Mesendoderm (in vitro differentiated cells): ENCODE data around the gene SLC5A11.

Source experiments
- DNase-seq: peaks from one replicate; pipeline ENCODE4 v3.0.0; 2013
- H2AK5ac ChIP-seq: 2 replicates; pipeline ENCODE4 v1.6.1; 2013; ENCODE audit warnings: low read length, inconsistent platforms
- H2BK120ac ChIP-seq: 2 replicates; pipeline ENCODE4 v1.6.1; 2013; ENCODE audit warnings: low read depth, mild to moderate bottlenecking, low read length, moderate library complexity, mixed read lengths
- H2BK15ac ChIP-seq: replicated peaks from 2 replicates; pipeline ENCODE4 v1.6.1; 2013; ENCODE audit warnings: low read depth, mild to moderate bottlenecking, moderate library complexity
- H2BK5ac ChIP-seq: 2 replicates; pipeline ENCODE4 v1.6.1; 2013; ENCODE audit warnings: low read length, inconsistent platforms
- H3K18ac ChIP-seq: 2 replicates; pipeline ENCODE4 v1.6.1; 2013; ENCODE audit warnings: mild to moderate bottlenecking, low read length, mixed read lengths
- H3K23ac ChIP-seq: one replicate; pipeline ENCODE4 v1.6.1; 2013; ENCODE audit warnings: low read length
- H3K27ac ChIP-seq: 2 replicates; pipeline ENCODE4 v1.5.1; 2013; ENCODE audit warnings: low read depth, mild to moderate bottlenecking, inconsistent platforms, low read length, moderate library complexity
- H3K27me3 ChIP-seq: 2 replicates; pipeline ENCODE4 v1.6.1; 2013; ENCODE audit warnings: low read length, control low read depth, mild to moderate bottlenecking, inconsistent platforms; ENCODE audit not compliant: insufficient read depth, poor library complexity
- H3K36me3 ChIP-seq: 2 replicates; pipeline ENCODE4 v1.6.1; 2013; ENCODE audit warnings: low read length, inconsistent platforms; ENCODE audit not compliant: control insufficient read depth, insufficient read depth
- H3K4ac ChIP-seq: one replicate; pipeline ENCODE4 v1.6.1; 2013; ENCODE audit warnings: low read depth, mild to moderate bottlenecking, low read length, moderate library complexity
- H3K4me1 ChIP-seq: 2 replicates; pipeline ENCODE4 v1.6.1; 2013; ENCODE audit warnings: low read depth, low read length, inconsistent platforms; ENCODE audit not compliant: control insufficient read depth
- H3K4me2 ChIP-seq: 2 replicates; pipeline ENCODE4 v1.6.1; 2013; ENCODE audit warnings: low read length
- H3K4me3 ChIP-seq: 2 replicates; pipeline ENCODE4 v1.5.1; 2013; ENCODE audit warnings: mild to moderate bottlenecking, low read length
- H3K56ac ChIP-seq: one replicate; pipeline ENCODE4 v1.6.1; 2013; ENCODE audit warnings: low read length
- H3K79me1 ChIP-seq: 2 replicates; pipeline ENCODE4 v1.6.1; 2013; ENCODE audit warnings: low read length, inconsistent platforms
- H3K79me2 ChIP-seq: 2 replicates; pipeline ENCODE4 v1.6.1; 2013; ENCODE audit warnings: mild to moderate bottlenecking, low read length; ENCODE audit not compliant: control insufficient read depth, insufficient read depth
- H3K9ac ChIP-seq: 2 replicates; pipeline ENCODE4 v1.6.1; 2013; ENCODE audit warnings: low read length, inconsistent platforms
- H4K5ac ChIP-seq: one replicate; pipeline ENCODE4 v1.6.1; 2013; ENCODE audit warnings: low read length
- H4K8ac ChIP-seq: one replicate; pipeline ENCODE4 v1.6.1; 2013; ENCODE audit warnings: low read depth, mild to moderate bottlenecking, control low read depth, low read length, moderate library complexity
- WGBS: extraction: QIAGEN DNeasy Blood & Tissue Kit; methylation state at CpG from one replicate; pipeline ENCODE4 v1.1.7; 2013; ENCODE audit warnings: low lambda C conversion rate, missing lambda C conversion rate; ENCODE audit not compliant: insufficient coverage; ENCODE audit errors: extremely low coverage; 5-methylcytosine and 5-hydroxymethylcytosine counted together

Gene SLC5A11

GRCh38 chr16:24915576-24915975 is 69.8 kb downstream of the SLC5A11 start:
- Histone ChIP-seq H3K27me3 (no peaks in the 10 kb centered on the region), H3K18ac (no peak overlapping the region), H2BK5ac (no peak overlapping the region), H3K79me2 (no peaks in the 10 kb centered on the region), H3K4me2 (no peak overlapping the region), H3K4me1 (no peaks in the 10 kb centered on the region), H4K5ac (no peak overlapping the region), H4K8ac (no peak overlapping the region), H3K23ac (no peak overlapping the region), H2AK5ac (no peak overlapping the region), H3K4me3 (no peak overlapping the region), H2BK120ac (no peak overlapping the region), H3K4ac (no peak overlapping the region), H3K9ac (no peak overlapping the region), H3K27ac (no peak overlapping the region), H3K56ac (no peak overlapping the region), H2BK15ac (no peak overlapping the region), H3K79me1 (no peaks in the 10 kb centered on the region), H3K36me3 (no peaks in the 10 kb centered on the region)
- DNase-seq, result no peak
- WGBS, result no CpG with 5 or more reads among the region's 8 CpGs

- Histone ChIP-seq H3K56ac (no peak overlapping the region), H2BK120ac (no peak overlapping the region), H3K4ac (no peak overlapping the region), H3K4me1 (no peaks in the 10 kb centered on the region), H3K9ac (no peak overlapping the region), H3K27ac (no peak overlapping the region), H3K27me3 (no peaks in the 10 kb centered on the region), H3K36me3 (no peaks in the 10 kb centered on the region), H2AK5ac (no peak overlapping the region), H3K18ac (no peak overlapping the region), H3K4me3 (no peak overlapping the region), H3K4me2 (no peak overlapping the region), H3K79me1 (no peaks in the 10 kb centered on the region), H2BK5ac (no peak overlapping the region), H3K79me2 (no peaks in the 10 kb centered on the region), H3K23ac (no peak overlapping the region), H2BK15ac (no peak overlapping the region), H4K5ac (no peak overlapping the region), H4K8ac (no peak overlapping the region)
- WGBS, result no CpG with 5 or more reads among the region's 6 CpGs
- DNase-seq, result no peak
Observed at GRCh38 chr16:24917236-24917635, 71.5 kb downstream of the SLC5A11 start.

GRCh38 chr16:24917891-24918290 is 72.1 kb downstream of the SLC5A11 start:
- no peak overlapping the region for H2BK5ac ChIP-seq
- H3K79me1 ChIP-seq, result no peaks in the 10 kb centered on the region
- H3K4me2 ChIP-seq, result no peak overlapping the region
- H3K4ac ChIP-seq, result no peak overlapping the region
- no peak overlapping the region for H3K9ac ChIP-seq
- H3K27ac ChIP-seq, result no peak overlapping the region
- H2AK5ac ChIP-seq, result no peak overlapping the region
- no peak overlapping the region for H3K23ac ChIP-seq
- no peak overlapping the region for H3K18ac ChIP-seq
- no peak overlapping the region for H2BK120ac ChIP-seq
- no peaks in the 10 kb centered on the region for H3K27me3 ChIP-seq
- WGBS, result no CpG with 5 or more reads among the region's 5 CpGs
- no peaks in the 10 kb centered on the region for H3K4me1 ChIP-seq
- no peak for DNase-seq
- no peak overlapping the region for H4K5ac ChIP-seq
- H4K8ac ChIP-seq, result no peak overlapping the region
- no peak overlapping the region for H3K4me3 ChIP-seq
- no peak overlapping the region for H3K56ac ChIP-seq
- H3K36me3 ChIP-seq, result no peaks in the 10 kb centered on the region
- H3K79me2 ChIP-seq, result no peaks in the 10 kb centered on the region
- no peak overlapping the region for H2BK15ac ChIP-seq

GRCh38 chr16:24918641-24919040 is 72.9 kb downstream of the SLC5A11 start:
- Histone ChIP-seq H2BK15ac (no peak overlapping the region), H3K27ac (no peak overlapping the region)

GRCh38 chr16:24919536-24919935 is 73.8 kb downstream of the SLC5A11 start:
- Histone ChIP-seq H3K27ac (no peak overlapping the region), H3K4me1 (no peaks in the 10 kb centered on the region), H3K27me3 (no peaks in the 10 kb centered on the region), H3K4me2 (no peak overlapping the region), H4K5ac (no peak overlapping the region), H3K4ac (no peak overlapping the region), H3K18ac (no peak overlapping the region), H2BK120ac (no peak overlapping the region), H2BK15ac (no peak overlapping the region), H4K8ac (no peak overlapping the region), H3K79me2 (no peaks in the 10 kb centered on the region), H3K9ac (no peak overlapping the region), H2BK5ac (no peak overlapping the region), H3K79me1 (no peaks in the 10 kb centered on the region), H2AK5ac (no peak overlapping the region), H3K56ac (no peak overlapping the region), H3K36me3 (no peaks in the 10 kb centered on the region), H3K4me3 (no peak overlapping the region), H3K23ac (no peak overlapping the region)
- DNase-seq, result no peak
- no CpG with 5 or more reads among the region's 8 CpGs for WGBS

More at GRCh38 chr16:24918641-24919040, 72.9 kb downstream of the SLC5A11 start:
- Histone ChIP-seq H3K79me1 (no peaks in the 10 kb centered on the region), H3K9ac (no peak overlapping the region), H3K18ac (no peak overlapping the region), H2BK5ac (no peak overlapping the region), H3K27me3 (no peaks in the 10 kb centered on the region), H4K5ac (no peak overlapping the region), H2BK120ac (no peak overlapping the region), H3K4ac (no peak overlapping the region), H3K56ac (no peak overlapping the region), H3K23ac (no peak overlapping the region), H4K8ac (no peak overlapping the region), H3K36me3 (no peaks in the 10 kb centered on the region), H3K4me2 (no peak overlapping the region), H3K4me3 (no peak overlapping the region), H2AK5ac (no peak overlapping the region), H3K4me1 (no peaks in the 10 kb centered on the region), H3K79me2 (no peaks in the 10 kb centered on the region)
- DNase-seq, result no peak
- WGBS, result no CpG with 5 or more reads among the region's 10 CpGs

- Histone ChIP-seq H3K27ac (no peak overlapping the region), H3K79me1 (no peaks in the 10 kb centered on the region), H3K79me2 (no peaks in the 10 kb centered on the region), H2BK5ac (no peak overlapping the region), H2BK15ac (no peak overlapping the region), H3K27me3 (no peaks in the 10 kb centered on the region), H4K8ac (no peak overlapping the region), H3K4ac (no peak overlapping the region), H3K4me1 (no peaks in the 10 kb centered on the region), H3K18ac (no peak overlapping the region), H3K36me3 (no peaks in the 10 kb centered on the region), H3K56ac (no peak overlapping the region), H2BK120ac (no peak overlapping the region), H2AK5ac (no peak overlapping the region), H3K9ac (no peak overlapping the region), H4K5ac (no peak overlapping the region), H3K4me2 (no peak overlapping the region), H3K4me3 (no peak overlapping the region), H3K23ac (no peak overlapping the region)
- no peak for DNase-seq
- no CpG with 5 or more reads among the region's 3 CpGs for WGBS
Observed at GRCh38 chr16:24920568-24920967, 74.8 kb downstream of the SLC5A11 start.
